ENCODE results near the gene TMEM108. TPM values are rescaled to one million over a fixed set of nuclear protein-coding genes. Genes with fewer than 3 reads are reported as not detected.

The TMEM108 gene
- total and polyA plus RNA-seq, 4 donors: 0.33 to 3.6 (median 1.3) TPM; not detected in 1

DNA sequence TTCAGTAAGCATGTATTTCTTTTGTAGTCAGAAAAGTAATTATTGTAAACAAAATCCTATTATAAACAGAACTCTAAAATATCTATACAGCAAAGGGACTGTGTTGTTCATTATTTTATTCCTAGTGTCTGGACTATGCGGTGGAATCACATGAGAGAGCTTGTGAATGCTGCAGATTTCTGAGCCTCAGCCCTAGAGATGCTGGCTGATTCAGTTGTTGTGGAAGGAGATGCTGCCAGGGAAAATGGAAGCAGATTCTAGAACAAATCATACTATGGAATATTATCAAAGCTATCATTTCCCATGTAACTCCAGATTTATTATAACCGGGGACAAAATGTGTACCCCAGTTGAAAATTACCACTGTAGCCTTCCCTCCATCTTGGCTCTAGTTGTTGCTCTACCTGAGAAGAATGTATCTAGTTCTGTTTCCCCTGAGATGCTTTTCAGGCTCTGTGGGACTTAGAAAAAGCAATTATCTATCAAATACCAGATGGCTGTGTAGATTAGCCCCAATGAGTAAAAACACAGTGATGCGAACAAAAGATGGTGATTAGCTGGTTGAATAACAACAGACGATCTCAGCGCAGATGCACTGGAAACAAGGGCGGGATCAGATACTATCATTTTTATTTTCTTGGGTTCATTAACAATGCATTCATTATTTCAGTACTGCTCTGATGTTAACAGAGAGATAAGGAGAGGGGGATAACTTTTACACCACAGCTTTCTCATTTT, 131.3 kb downstream of the TMEM108 start:
- Histone ChIP-seq H3K36me3 (ENCODE audit: control insufficient read depth in 1 of 2, insufficient read depth in 2 of 2, low read length in 1 of 2) (no peaks in the 10 kb centered on the region), H3K4me3 (ENCODE audit: low read length in 2 of 2) (no peak overlapping the region), H3K9me3 (ENCODE audit: control insufficient read depth, low read length) (peaks cover 1% of the 10 kb centered on the region), H3K27me3 (ENCODE audit: control insufficient read depth in 1 of 2, insufficient read depth in 2 of 2, low read length in 1 of 2) (no peaks in the 10 kb centered on the region), H3K4me1 (ENCODE audit: control insufficient read depth in 1 of 2, insufficient read depth in 2 of 2, low read length in 2 of 2) (no peaks in the 10 kb centered on the region), H3K27ac (ENCODE audit: low read depth in 1 of 2, low read length in 2 of 2) (no peak overlapping the region)
- 87 to 88% methylated on average over 6 of the region's 6 CpGs for WGBS, 2 donors
- ATAC-seq (ENCODE audit: low FRiP score) (no peak), DNase-seq (no peak)
- intact Hi-C loops (cut with DNase I): no loop called here

DNA sequence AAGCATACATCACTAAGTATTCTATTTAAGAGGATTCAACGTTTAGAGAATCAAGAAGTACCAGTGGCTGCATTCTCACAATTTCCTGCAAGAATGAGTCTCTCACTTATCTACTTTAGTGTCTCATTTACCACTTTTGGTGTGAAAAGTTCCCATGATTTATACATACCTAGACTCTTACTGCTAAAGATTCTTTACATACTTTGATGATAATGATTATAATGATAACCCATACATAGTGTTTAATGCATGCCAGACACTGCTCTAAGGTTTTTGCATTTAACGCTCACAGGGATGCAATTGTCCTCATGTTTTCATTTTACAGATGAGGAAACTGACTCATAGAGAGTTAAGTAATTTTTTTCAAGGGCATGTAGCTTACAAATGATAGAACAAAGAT, 133.6 kb downstream of the TMEM108 start:
- DNase-seq (no peak), ATAC-seq (ENCODE audit: low FRiP score) (no peak)
- H3K4me3 ChIP-seq (ENCODE audit: low read length in 2 of 2): no peak overlapping the region
- WGBS, 2 donors: 59 to 65% methylated on average over 2 of the region's 2 CpGs
- H3K4me1 ChIP-seq (ENCODE audit: control insufficient read depth in 1 of 2, insufficient read depth in 2 of 2, low read length in 2 of 2): no peaks in the 10 kb centered on the region
- H3K27ac ChIP-seq (ENCODE audit: low read depth in 1 of 2, low read length in 2 of 2): no peak overlapping the region
- no peaks in the 10 kb centered on the region for H3K27me3 ChIP-seq (ENCODE audit: control insufficient read depth in 1 of 2, insufficient read depth in 2 of 2, low read length in 1 of 2)
- intact Hi-C loops (cut with DNase I): no loop called here
- no peaks in the 10 kb centered on the region for H3K9me3 ChIP-seq (ENCODE audit: control insufficient read depth, low read length)
- no peaks in the 10 kb centered on the region for H3K36me3 ChIP-seq (ENCODE audit: control insufficient read depth in 1 of 2, insufficient read depth in 2 of 2, low read length in 1 of 2)

- no peak for DNase-seq
- H3K36me3 ChIP-seq (ENCODE audit: control insufficient read depth in 1 of 2, insufficient read depth in 2 of 2, low read length in 1 of 2): no peaks in the 10 kb centered on the region
- H3K9me3 ChIP-seq (ENCODE audit: control insufficient read depth, low read length): no peaks in the 10 kb centered on the region
- intact Hi-C loops (cut with DNase I): no loop called here
- 88% methylated on average over 2 of the region's 2 CpGs for WGBS, 2 donors
- H3K4me1 ChIP-seq (ENCODE audit: control insufficient read depth in 1 of 2, insufficient read depth in 2 of 2, low read length in 2 of 2): no peaks in the 10 kb centered on the region
- H3K27me3 ChIP-seq (ENCODE audit: control insufficient read depth in 1 of 2, insufficient read depth in 2 of 2, low read length in 1 of 2): no peaks in the 10 kb centered on the region
- no peak overlapping the region for H3K27ac ChIP-seq (ENCODE audit: low read depth in 1 of 2, low read length in 2 of 2)
- H3K4me3 ChIP-seq (ENCODE audit: low read length in 2 of 2): no peak overlapping the region
- no peak for ATAC-seq (ENCODE audit: low FRiP score)
Measured at GRCh38 chr3:133181392-133182150, 143.4 kb downstream of the TMEM108 start.

GRCh38 chr3:133187870-133188379, 149.7 kb downstream of the TMEM108 start:
- intact Hi-C loops (cut with DNase I): no loop called here
- DNase-seq (no peak), ATAC-seq (ENCODE audit: low FRiP score) (no peak)
- WGBS, 2 donors: 17 to 32% methylated on average over 4 of the region's 4 CpGs
- no peak overlapping the region for H3K27ac ChIP-seq (ENCODE audit: low read depth in 1 of 2, low read length in 2 of 2)
- no peak overlapping the region for H3K4me3 ChIP-seq (ENCODE audit: low read length in 2 of 2)
- H3K27me3 ChIP-seq (ENCODE audit: control insufficient read depth in 1 of 2, insufficient read depth in 2 of 2, low read length in 1 of 2): no peaks in the 10 kb centered on the region
- H3K9me3 ChIP-seq (ENCODE audit: control insufficient read depth, low read length): no peaks in the 10 kb centered on the region
- H3K4me1 ChIP-seq (ENCODE audit: control insufficient read depth in 1 of 2, insufficient read depth in 2 of 2, low read length in 2 of 2): no peaks in the 10 kb centered on the region
- H3K36me3 ChIP-seq (ENCODE audit: control insufficient read depth in 1 of 2, insufficient read depth in 2 of 2, low read length in 1 of 2): no peaks in the 10 kb centered on the region

- ATAC-seq (ENCODE audit: low FRiP score) (no peak), DNase-seq (no peak)
- 80 to 83% methylated on average over 1 of the region's 1 CpG for whole genome bisulfite sequencing, 2 donors
- H3K4me1 ChIP-seq (ENCODE audit: control insufficient read depth in 1 of 2, insufficient read depth in 2 of 2, low read length in 2 of 2): no peaks in the 10 kb centered on the region
- H3K27ac ChIP-seq (ENCODE audit: low read depth in 1 of 2, low read length in 2 of 2): no peak overlapping the region
- H3K9me3 ChIP-seq (ENCODE audit: control insufficient read depth, low read length): no peaks in the 10 kb centered on the region
- no peaks in the 10 kb centered on the region for H3K27me3 ChIP-seq (ENCODE audit: control insufficient read depth in 1 of 2, insufficient read depth in 2 of 2, low read length in 1 of 2)
- H3K4me3 ChIP-seq (ENCODE audit: low read length in 2 of 2): no peak overlapping the region
- no peaks in the 10 kb centered on the region for H3K36me3 ChIP-seq (ENCODE audit: control insufficient read depth in 1 of 2, insufficient read depth in 2 of 2, low read length in 1 of 2)
- intact Hi-C loops (cut with DNase I): no loop called here
Measured at GRCh38 chr3:133188996-133189395, 150.8 kb downstream of the TMEM108 start.

DNA sequence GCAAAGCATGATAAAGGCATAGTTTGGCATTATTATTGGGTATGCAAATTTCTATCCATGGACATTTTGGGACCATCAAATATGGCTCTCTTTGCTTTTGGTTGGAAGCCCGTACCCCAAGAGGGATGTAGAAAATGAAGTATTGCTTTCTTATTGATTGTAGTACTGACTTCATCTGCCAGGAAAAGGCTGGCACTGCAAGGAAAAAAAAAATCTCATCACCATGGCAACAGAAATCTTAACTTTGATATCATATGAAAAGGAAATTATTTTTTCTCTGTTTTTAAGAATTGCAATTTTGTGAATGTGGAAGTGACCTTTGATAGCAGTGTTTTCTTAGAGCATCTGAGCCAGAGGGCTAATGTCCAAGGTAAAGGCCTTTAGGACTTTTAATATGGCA, 151.7 kb downstream of the TMEM108 start:
- WGBS, 2 donors: 62 to 78% methylated on average over 1 of the region's 1 CpG
- DNase-seq (no peak), ATAC-seq (ENCODE audit: low FRiP score) (no peak)
- no peaks in the 10 kb centered on the region for H3K27me3 ChIP-seq (ENCODE audit: control insufficient read depth in 1 of 2, insufficient read depth in 2 of 2, low read length in 1 of 2)
- no peaks in the 10 kb centered on the region for H3K9me3 ChIP-seq (ENCODE audit: control insufficient read depth, low read length)
- no peaks in the 10 kb centered on the region for H3K36me3 ChIP-seq (ENCODE audit: control insufficient read depth in 1 of 2, insufficient read depth in 2 of 2, low read length in 1 of 2)
- no peak overlapping the region for H3K4me3 ChIP-seq (ENCODE audit: low read length in 2 of 2)
- intact Hi-C loops (cut with DNase I): no loop called here
- H3K4me1 ChIP-seq (ENCODE audit: control insufficient read depth in 1 of 2, insufficient read depth in 2 of 2, low read length in 2 of 2): no peaks in the 10 kb centered on the region
- H3K27ac ChIP-seq (ENCODE audit: low read depth in 1 of 2, low read length in 2 of 2): no peak overlapping the region

DNA sequence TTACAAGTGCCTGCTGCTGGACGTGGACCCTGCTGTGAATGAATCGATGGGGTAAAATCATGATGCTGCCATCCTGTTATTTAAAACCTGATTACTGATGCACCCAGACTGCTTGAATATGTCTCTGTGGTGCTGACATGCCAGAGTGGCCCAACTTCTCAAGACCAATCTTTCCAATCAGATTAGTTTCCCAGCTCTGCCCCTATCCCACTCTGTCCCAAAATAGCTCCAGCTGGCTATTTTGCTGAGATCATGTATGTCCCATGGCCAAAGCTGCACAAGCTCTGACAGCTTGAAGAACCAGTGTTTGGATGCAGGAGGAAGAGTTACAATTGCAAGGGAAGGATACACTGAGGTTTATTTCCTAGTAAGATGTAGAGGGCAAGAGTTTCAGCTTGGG, 153.6 kb downstream of the TMEM108 start:
- Histone ChIP-seq H3K4me1 (ENCODE audit: control insufficient read depth in 1 of 2, insufficient read depth in 2 of 2, low read length in 2 of 2) (no peaks in the 10 kb centered on the region), H3K9me3 (ENCODE audit: control insufficient read depth, low read length) (no peaks in the 10 kb centered on the region), H3K27me3 (ENCODE audit: control insufficient read depth in 1 of 2, insufficient read depth in 2 of 2, low read length in 1 of 2) (no peaks in the 10 kb centered on the region), H3K4me3 (ENCODE audit: low read length in 2 of 2) (no peak overlapping the region), H3K27ac (ENCODE audit: low read depth in 1 of 2, low read length in 2 of 2) (no peak overlapping the region), H3K36me3 (ENCODE audit: control insufficient read depth in 1 of 2, insufficient read depth in 2 of 2, low read length in 1 of 2) (no peaks in the 10 kb centered on the region)
- no peak for ATAC-seq (ENCODE audit: low FRiP score)
- WGBS, 2 donors: 30 to 33% methylated on average over 2 of the region's 2 CpGs
- intact Hi-C loops (cut with DNase I): no loop called here
- no peak for DNase-seq

DNA sequence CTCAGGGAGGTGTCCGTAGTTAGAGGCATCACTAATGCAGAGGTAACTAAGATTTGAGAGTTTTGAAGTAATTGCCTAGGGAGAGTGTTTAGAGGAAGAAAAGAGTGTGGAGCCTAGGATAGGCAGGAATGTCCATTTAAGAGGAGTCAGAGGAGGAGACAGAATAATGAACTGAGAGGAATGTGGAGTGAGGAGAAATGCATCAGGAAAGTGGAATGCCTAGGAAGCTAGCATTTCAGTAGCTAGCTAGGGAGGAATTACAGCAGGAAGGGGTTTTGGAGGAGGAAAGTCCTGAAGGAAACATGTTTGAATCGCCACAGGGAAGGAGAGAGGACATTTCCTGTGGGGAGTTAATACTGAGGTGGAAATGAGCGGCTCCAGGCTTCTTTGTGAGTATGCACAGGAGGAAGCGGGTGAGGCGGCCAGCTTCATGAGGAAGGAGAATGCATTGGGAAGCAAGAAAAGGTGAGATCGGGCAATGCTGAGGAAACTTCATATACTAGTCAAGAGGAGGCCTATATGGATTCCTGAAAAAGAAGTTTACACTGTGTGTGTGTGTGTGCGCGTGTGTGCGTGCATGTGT, 154.3 kb downstream of the TMEM108 start:
- no peak for ATAC-seq (ENCODE audit: low FRiP score)
- intact Hi-C loops (cut with DNase I): no loop called here
- WGBS, 2 donors: 77 to 78% methylated on average over 9 of the region's 9 CpGs
- H3K27me3 ChIP-seq (ENCODE audit: control insufficient read depth in 1 of 2, insufficient read depth in 2 of 2, low read length in 1 of 2): no peaks in the 10 kb centered on the region
- no peaks in the 10 kb centered on the region for H3K36me3 ChIP-seq (ENCODE audit: control insufficient read depth in 1 of 2, insufficient read depth in 2 of 2, low read length in 1 of 2)
- H3K4me3 ChIP-seq (ENCODE audit: low read length in 2 of 2): no peak overlapping the region
- no peaks in the 10 kb centered on the region for H3K4me1 ChIP-seq (ENCODE audit: control insufficient read depth in 1 of 2, insufficient read depth in 2 of 2, low read length in 2 of 2)
- no peak overlapping the region for H3K27ac ChIP-seq (ENCODE audit: low read depth in 1 of 2, low read length in 2 of 2)
- DNase-seq: no peak
- H3K9me3 ChIP-seq (ENCODE audit: control insufficient read depth, low read length): no peaks in the 10 kb centered on the region

Measured in aorta (tissue), 5 donors.